WTC11 (cell line): ENCODE measurements around the gene SLCO1B3. TPM values are rescaled to one million over a fixed set of nuclear protein-coding genes. Genes with fewer than 3 reads are reported as not detected.

Experiments used
- ATAC-seq: fragments of 200-7000 bp; cut with Tn5 transposase; 2 replicates; pipeline ENCODE4 v1.10.0; 2021; ENCODE audit warnings: mild to moderate bottlenecking, moderate library complexity
- CTCF ChIA-PET: fragments of 300-600 bp; sonication (Branson Sonifier 250); formaldehyde crosslinking; loops from one replicate; lab custom pipeline; 2021; ENCODE audit warnings: antibody characterized with exemption; lab: Charles Lee
- POLR2A ChIA-PET: fragments of 350-600 bp; sonication (Branson Sonifier 250); formaldehyde crosslinking; loops from one replicate; lab custom pipeline; 2021; ENCODE audit warnings: antibody characterized with exemption; lab: Charles Lee
- DNase-seq: peaks from one replicate; pipeline ENCODE4 v3.0.0; 2021; ENCODE audit warnings: low spot score
- H3K27ac Mint-ChIP-seq: 2 replicates; pipeline ENCODE4 v1.8.0; 2021; ENCODE audit warnings: mixed read lengths
- H3K27me3 Mint-ChIP-seq: 2 replicates; pipeline ENCODE4 v1.8.0; 2021; ENCODE audit warnings: low read depth, mild to moderate bottlenecking, moderate library complexity, mixed read lengths
- H3K36me3 Mint-ChIP-seq: 2 replicates; pipeline ENCODE4 v1.8.0; 2021; ENCODE audit warnings: mixed read lengths
- H3K4me1 Mint-ChIP-seq: 2 replicates; pipeline ENCODE4 v1.8.0; 2022; ENCODE audit warnings: mixed read lengths
- H3K4me3 Mint-ChIP-seq: 2 replicates; pipeline ENCODE4 v1.8.0; 2021; ENCODE audit warnings: mild to moderate bottlenecking, moderate library complexity, mixed read lengths
- H3K9me3 Mint-ChIP-seq: 2 replicates; pipeline ENCODE4 v1.8.0; 2021; ENCODE audit warnings: mixed read lengths
- ATF6 ChIP-seq: sonication (generic); formaldehyde crosslinking; IDR thresholded peaks from 2 replicates; pipeline ENCODE4 v1.8.1; 2023; ENCODE audit warnings: mild to moderate bottlenecking, missing genetic modification reagents
- CTCF ChIP-seq: fragments of 200-600 bp; IDR thresholded peaks from 2 replicates; pipeline ENCODE4 v1.8.0; 2022; ENCODE audit warnings: antibody characterized with exemption
- E2F1 ChIP-seq: sonication (generic); formaldehyde crosslinking; IDR thresholded peaks from 2 replicates; pipeline ENCODE4 v1.8.0; 2022; ENCODE audit warnings: mild to moderate bottlenecking, missing genetic modification reagents
- E2F5 ChIP-seq: sonication (generic); formaldehyde crosslinking; IDR thresholded peaks from 2 replicates; pipeline ENCODE4 v1.8.1; 2022; ENCODE audit warnings: mild to moderate bottlenecking, moderate library complexity, missing genetic modification reagents
- FOXK1 ChIP-seq: sonication (generic); formaldehyde crosslinking; IDR thresholded peaks from 2 replicates; pipeline ENCODE4 v1.8.0; 2022; ENCODE audit warnings: mild to moderate bottlenecking, moderate library complexity, missing genetic modification reagents
- GABPB1 ChIP-seq: sonication (generic); formaldehyde crosslinking; IDR thresholded peaks from 2 replicates; pipeline ENCODE4 v1.8.1; 2023; ENCODE audit warnings: mild to moderate bottlenecking, missing genetic modification reagents
- GRHL2 ChIP-seq: fragments of 250-450 bp; sonication (Bioruptor Pico); IDR thresholded peaks from 2 replicates; pipeline ENCODE4 v1.8.0; 2022; ENCODE audit warnings: mild to moderate bottlenecking, moderate library complexity; ENCODE audit not compliant: insufficient replicate concordance, severe bottlenecking
- HMGA2 ChIP-seq: fragments of 250-450 bp; sonication (Bioruptor Pico); IDR thresholded peaks from 2 replicates; pipeline ENCODE4 v1.4.0; 2021; ENCODE audit warnings: mild to moderate bottlenecking, moderate library complexity
- IRF2 ChIP-seq: sonication (generic); formaldehyde crosslinking; IDR thresholded peaks from 2 replicates; pipeline ENCODE4 v1.8.0; 2022; ENCODE audit warnings: low read depth, missing genetic modification reagents, borderline replicate concordance
- MYBL2 ChIP-seq: sonication (generic); formaldehyde crosslinking; IDR thresholded peaks from 2 replicates; pipeline ENCODE4 v1.8.1; 2023; ENCODE audit warnings: mild to moderate bottlenecking, moderate library complexity, missing genetic modification reagents
- NFYB ChIP-seq: sonication (generic); formaldehyde crosslinking; conservative IDR thresholded peaks from 2 replicates; pipeline ENCODE4 v1.8.0; 2022; ENCODE audit warnings: low read depth, missing genetic modification reagents
- NR1H2 ChIP-seq: sonication (generic); formaldehyde crosslinking; IDR thresholded peaks from 2 replicates; pipeline ENCODE4 v1.9.0; 2021; ENCODE audit warnings: mild to moderate bottlenecking, moderate library complexity, missing genetic modification reagents
- SOX15 ChIP-seq: fragments of 250-450 bp; sonication (Bioruptor Pico); IDR thresholded peaks from 2 replicates; pipeline ENCODE4 v1.9.0; 2021; ENCODE audit warnings: mild to moderate bottlenecking
- TCF7 ChIP-seq: sonication (generic); formaldehyde crosslinking; IDR thresholded peaks from 2 replicates; pipeline ENCODE4 v1.8.0; 2022; ENCODE audit warnings: mild to moderate bottlenecking, low read depth, missing genetic modification reagents, moderate library complexity
- ZNF138 ChIP-seq: sonication (generic); formaldehyde crosslinking; conservative IDR thresholded peaks from 2 replicates; pipeline ENCODE4 v1.8.1; 2022; ENCODE audit warnings: mild to moderate bottlenecking, moderate library complexity, missing genetic modification reagents
- ZNF219 ChIP-seq: sonication (generic); formaldehyde crosslinking; IDR thresholded peaks from 2 replicates; pipeline ENCODE4 v1.8.0; 2023; ENCODE audit warnings: missing genetic modification reagents, mild to moderate bottlenecking, borderline replicate concordance
- ZNF232 ChIP-seq: sonication (generic); formaldehyde crosslinking; IDR thresholded peaks from 2 replicates; pipeline ENCODE4 v1.8.0; 2022; ENCODE audit warnings: mild to moderate bottlenecking, missing genetic modification reagents
- ZNF396 ChIP-seq: fragments of 250-450 bp; sonication (Bioruptor Pico); IDR thresholded peaks from 2 replicates; pipeline ENCODE4 v1.8.0; 2021; ENCODE audit warnings: mild to moderate bottlenecking, moderate library complexity, borderline replicate concordance
- ZNF423 ChIP-seq: fragments of 250-450 bp; sonication (Bioruptor Pico); IDR thresholded peaks from 2 replicates; pipeline ENCODE4 v2.1.2; 2022; ENCODE audit warnings: mild to moderate bottlenecking, moderate library complexity
- ZNF532 ChIP-seq: fragments of 250-450 bp; sonication (Bioruptor Pico); IDR thresholded peaks from 2 replicates; pipeline ENCODE4 v1.9.0; 2021; ENCODE audit warnings: mild to moderate bottlenecking, borderline replicate concordance
- total RNA-seq: library from RNA; stranded (reverse); gene quantifications from 3 replicates; pipeline ENCODE4 v1.2.3, GENCODE V29; 2021

The SLCO1B3 gene
- total RNA-seq, 1 experiment from 2014 or later = not detected

GRCh38 chr12:20801035-20801434 is 9.5 kb upstream of the SLCO1B3 start:
- H3K36me3 Mint-ChIP-seq = no peaks in the 10 kb centered on the region
- H3K4me3 Mint-ChIP-seq = no peak overlapping the region
- no peaks in the 10 kb centered on the region for H3K27me3 Mint-ChIP-seq
- no peaks in the 10 kb centered on the region for H3K4me1 Mint-ChIP-seq
- no peak overlapping the region for H3K27ac Mint-ChIP-seq
- no peak for ATAC-seq
- CTCF ChIA-PET = no interaction called here
- no peaks in the 10 kb centered on the region for H3K9me3 Mint-ChIP-seq
- DNase-seq = no peak
- TF ChIP-seq ATF6 = no peak
- TF ChIP-seq CTCF = no peak
- TF ChIP-seq SOX15 (CRISPR knock-in tag) = no peak
- no peak for TF ChIP-seq MYBL2 (CRISPR knock-in tag)
- TF ChIP-seq E2F5 (CRISPR knock-in tag) = no peak
- TF ChIP-seq HMGA2 = no peak
- no peak for TF ChIP-seq NFYB
- TF ChIP-seq FOXK1 (CRISPR knock-in tag) = no peak
- no peak for TF ChIP-seq ZNF138 (CRISPR knock-in tag)
- no peak for TF ChIP-seq ZNF219 (CRISPR knock-in tag)
- no peak for TF ChIP-seq ZNF423 (CRISPR knock-in tag)
- TF ChIP-seq ZNF396 (CRISPR knock-in tag) = no peak
- no peak for TF ChIP-seq TCF7
- no peak for TF ChIP-seq IRF2 (CRISPR knock-in tag)
- TF ChIP-seq NR1H2 (CRISPR knock-in tag) = no peak
- TF ChIP-seq ZNF532 (CRISPR knock-in tag) = no peak
- TF ChIP-seq GABPB1 (CRISPR knock-in tag) = no peak
- TF ChIP-seq ZNF232 (CRISPR knock-in tag) = no peak
- no peak for TF ChIP-seq E2F1 (CRISPR knock-in tag)
- TF ChIP-seq GRHL2 (CRISPR knock-in tag) = no peak
- POLR2A ChIA-PET = no interaction called here
